Measurements from ENCODE around the gene NDST3. TPM values are rescaled to one million over a fixed set of nuclear protein-coding genes. Genes with fewer than 3 reads are reported as not detected.

Gene NDST3
- total RNA-seq, 1 donor from 2014 or later, result 0.74 TPM

DNA sequence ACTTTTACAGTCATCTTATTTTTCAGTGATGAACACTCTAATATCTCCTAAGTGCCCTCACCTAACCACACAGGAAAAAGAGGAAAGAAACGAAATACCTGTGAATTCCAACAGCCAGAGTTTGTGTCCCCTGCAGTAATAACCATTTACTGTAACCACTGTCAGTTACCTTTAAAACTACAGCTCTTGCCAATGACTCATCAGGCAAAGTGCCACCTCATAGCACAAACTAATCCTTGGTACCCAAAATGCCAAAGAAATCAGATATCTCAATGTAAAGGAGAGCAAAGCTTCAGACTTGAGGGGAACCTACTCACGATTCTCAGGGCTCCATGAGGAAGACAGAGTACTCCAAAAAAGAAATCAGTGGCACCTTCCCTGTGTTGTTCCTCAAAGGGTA is 146.5 kb downstream of the NDST3 start:
- H3K27ac ChIP-seq, result no peak overlapping the region
- no peak for DNase-seq (ENCODE audit: extremely low spot score in 2 of 2)
- no peaks in the 10 kb centered on the region for H3K36me3 ChIP-seq
- no peaks in the 10 kb centered on the region for H3K27me3 ChIP-seq
- no peaks in the 10 kb centered on the region for H3K4me1 ChIP-seq
- intact Hi-C loops (cut with DNase I), result no loop called here
- TF ChIP-seq POLR2A (IDR thresholded peaks at IDR 0.05) (no peak), POLR2AphosphoS5 (IDR thresholded peaks at IDR 0.05; ENCODE audit: insufficient read depth in 1 of 2, low read depth in 1 of 2) (no peak)
- TF ChIP-seq, protein P1, sequence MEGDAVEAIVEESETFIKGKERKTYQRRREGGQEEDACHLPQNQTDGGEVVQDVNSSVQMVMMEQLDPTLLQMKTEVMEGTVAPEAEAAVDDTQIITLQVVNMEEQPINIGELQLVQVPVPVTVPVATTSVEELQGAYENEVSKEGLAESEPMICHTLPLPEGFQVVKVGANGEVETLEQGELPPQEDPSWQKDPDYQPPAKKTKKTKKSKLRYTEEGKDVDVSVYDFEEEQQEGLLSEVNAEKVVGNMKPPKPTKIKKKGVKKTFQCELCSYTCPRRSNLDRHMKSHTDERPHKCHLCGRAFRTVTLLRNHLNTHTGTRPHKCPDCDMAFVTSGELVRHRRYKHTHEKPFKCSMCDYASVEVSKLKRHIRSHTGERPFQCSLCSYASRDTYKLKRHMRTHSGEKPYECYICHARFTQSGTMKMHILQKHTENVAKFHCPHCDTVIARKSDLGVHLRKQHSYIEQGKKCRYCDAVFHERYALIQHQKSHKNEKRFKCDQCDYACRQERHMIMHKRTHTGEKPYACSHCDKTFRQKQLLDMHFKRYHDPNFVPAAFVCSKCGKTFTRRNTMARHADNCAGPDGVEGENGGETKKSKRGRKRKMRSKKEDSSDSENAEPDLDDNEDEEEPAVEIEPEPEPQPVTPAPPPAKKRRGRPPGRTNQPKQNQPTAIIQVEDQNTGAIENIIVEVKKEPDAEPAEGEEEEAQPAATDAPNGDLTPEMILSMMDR (IDR thresholded peaks at IDR 0.05), result no peak
- no peaks in the 10 kb centered on the region for H3K9me3 ChIP-seq
- H3K4me3 ChIP-seq, result no peak overlapping the region

DNA sequence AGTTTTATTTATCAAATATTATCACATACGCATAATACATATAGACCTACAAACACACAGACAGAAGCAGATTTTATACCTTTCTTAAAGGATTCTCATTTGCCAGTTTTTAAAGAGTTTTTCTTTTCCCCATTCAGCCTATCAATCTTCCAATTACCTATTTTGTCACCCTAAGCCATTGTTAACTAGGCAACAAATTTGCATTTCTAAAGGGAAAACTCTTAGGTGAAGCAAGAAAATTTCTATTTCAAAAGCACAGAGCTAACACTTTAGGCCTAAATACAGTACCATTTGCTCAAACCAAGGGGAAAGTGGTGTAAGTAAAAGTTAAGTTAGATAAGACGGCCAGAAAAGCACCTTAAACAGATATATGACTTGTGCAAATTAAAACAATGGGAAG is 156.6 kb downstream of the NDST3 start:
- no peak for DNase-seq (ENCODE audit: extremely low spot score in 2 of 2)
- TF ChIP-seq, protein P1 (IDR thresholded peaks at IDR 0.05), result no peak
- TF ChIP-seq POLR2A (IDR thresholded peaks at IDR 0.05) (no peak), POLR2AphosphoS5 (IDR thresholded peaks at IDR 0.05; ENCODE audit: insufficient read depth in 1 of 2, low read depth in 1 of 2) (no peak)
- H3K36me3 ChIP-seq, result no peaks in the 10 kb centered on the region

DNA sequence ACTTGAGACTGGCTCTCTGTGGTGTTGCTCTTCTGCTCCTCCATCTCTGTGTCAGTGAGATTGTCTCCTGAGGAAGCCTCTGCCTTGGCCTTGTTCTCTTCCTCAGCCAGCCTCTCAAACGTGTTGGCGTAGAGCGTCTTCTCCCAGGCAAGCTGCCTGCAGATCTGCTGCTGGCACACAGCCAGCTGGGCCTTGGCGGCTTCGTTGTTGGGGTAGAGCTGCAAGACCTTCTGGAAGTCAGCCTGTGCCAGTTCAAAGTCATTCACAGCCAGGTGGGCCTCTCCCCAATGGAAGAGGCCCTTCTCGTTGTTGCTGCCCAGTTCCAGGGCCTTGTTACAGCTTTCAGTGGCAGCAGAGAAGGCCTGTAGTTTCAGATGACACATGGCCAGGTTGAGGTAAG is 159.1 kb downstream of the NDST3 start:
- DNase-seq (ENCODE audit: extremely low spot score in 2 of 2), result no peak
- Histone ChIP-seq H3K27me3 (no peaks in the 10 kb centered on the region), H3K27ac (no peak overlapping the region), H3K4me3 (no peak overlapping the region), H3K36me3 (no peaks in the 10 kb centered on the region), H3K4me1 (no peaks in the 10 kb centered on the region), H3K9me3 (no peaks in the 10 kb centered on the region)
- intact Hi-C loops (cut with DNase I), result no loop called here
- TF ChIP-seq POLR2AphosphoS5 (IDR thresholded peaks at IDR 0.05; ENCODE audit: insufficient read depth in 1 of 2, low read depth in 1 of 2), result no peak
- TF ChIP-seq POLR2A (IDR thresholded peaks at IDR 0.05), result no peak
- TF ChIP-seq, protein P1 (IDR thresholded peaks at IDR 0.05), result no peak

More for the DNA sequence above, 156.6 kb downstream of the NDST3 start:
- Histone ChIP-seq H3K4me3 (no peak overlapping the region), H3K27me3 (no peaks in the 10 kb centered on the region), H3K4me1 (no peaks in the 10 kb centered on the region), H3K27ac (no peak overlapping the region), H3K9me3 (no peaks in the 10 kb centered on the region)
- intact Hi-C loops (cut with DNase I), result no loop called here

DNA sequence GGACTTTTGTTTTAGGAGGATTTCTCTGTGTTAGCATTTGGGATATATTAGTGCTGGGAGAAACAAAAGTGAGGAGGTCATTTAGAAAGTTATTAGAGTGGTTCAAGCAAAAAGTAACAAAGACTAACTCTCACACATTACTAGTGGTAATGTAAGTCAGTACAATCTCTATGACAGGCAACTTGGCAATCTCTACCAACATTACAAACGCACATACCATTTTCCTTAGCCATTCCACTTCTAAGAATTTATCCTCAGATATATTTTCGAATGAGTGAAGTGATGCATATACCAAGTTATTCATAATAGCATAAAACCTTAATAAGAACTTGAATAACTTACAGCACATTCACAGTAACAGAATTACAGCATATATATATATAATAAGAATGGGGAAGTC is 172.3 kb downstream of the NDST3 start:
- intact Hi-C loops (cut with DNase I), result no loop called here
- Histone ChIP-seq H3K36me3 (no peaks in the 10 kb centered on the region), H3K27me3 (no peaks in the 10 kb centered on the region), H3K27ac (no peak overlapping the region), H3K4me3 (no peak overlapping the region), H3K4me1 (no peaks in the 10 kb centered on the region), H3K9me3 (no peaks in the 10 kb centered on the region)
- no peak for DNase-seq (ENCODE audit: extremely low spot score in 2 of 2)
- no peak for TF ChIP-seq POLR2A (IDR thresholded peaks at IDR 0.05)
- no peak for TF ChIP-seq POLR2AphosphoS5 (IDR thresholded peaks at IDR 0.05; ENCODE audit: insufficient read depth in 1 of 2, low read depth in 1 of 2)
- TF ChIP-seq, protein P1 (IDR thresholded peaks at IDR 0.05), result no peak

DNA sequence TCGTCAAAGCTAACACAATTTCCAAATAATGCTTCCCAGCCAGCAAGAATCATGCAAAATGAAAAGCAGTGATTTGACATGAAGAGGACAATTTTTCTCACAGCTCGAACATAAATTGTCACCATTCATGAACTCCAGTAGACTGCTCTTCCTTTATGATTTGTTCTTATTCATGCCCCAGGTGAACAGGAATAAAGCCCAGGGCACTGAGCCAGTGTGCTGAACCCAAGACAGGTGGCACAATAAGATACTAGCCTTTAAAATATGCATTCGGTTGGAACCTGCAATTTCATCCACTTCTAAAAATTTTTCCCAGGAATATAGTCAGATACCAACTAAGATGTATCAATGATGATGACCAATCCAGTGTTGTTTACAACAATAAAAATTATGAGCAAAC is 178.8 kb downstream of the NDST3 start:
- no peaks in the 10 kb centered on the region for H3K27me3 ChIP-seq
- no peaks in the 10 kb centered on the region for H3K4me1 ChIP-seq
- H3K27ac ChIP-seq, result no peak overlapping the region
- intact Hi-C loops (cut with DNase I), result no loop called here
- no peaks in the 10 kb centered on the region for H3K36me3 ChIP-seq
- H3K4me3 ChIP-seq, result no peak overlapping the region
- no peak for DNase-seq (ENCODE audit: extremely low spot score in 2 of 2)
- TF ChIP-seq POLR2A (IDR thresholded peaks at IDR 0.05), result no peak
- TF ChIP-seq POLR2AphosphoS5 (IDR thresholded peaks at IDR 0.05; ENCODE audit: insufficient read depth in 1 of 2, low read depth in 1 of 2), result no peak
- TF ChIP-seq, protein P1 (IDR thresholded peaks at IDR 0.05), result no peak
- no peaks in the 10 kb centered on the region for H3K9me3 ChIP-seq
